C4-2B (cell line): ENCODE results near the gene SMKR1.

Source experiments
- H3K27ac ChIP-seq: fragments of 450-650 bp; 2 replicates; pipeline ENCODE4 v1.5.1; 2017
- ZFX ChIP-seq: fragments of 450-650 bp; IDR thresholded peaks from 2 replicates; pipeline ENCODE4 v1.6.1; 2017
- TF ChIP-seq, protein P1 (sequence below): fragments of 450-650 bp; conservative IDR thresholded peaks from 2 replicates; pipeline ENCODE4 v1.5.1; 2017; ENCODE audit warnings: mild to moderate bottlenecking

The SMKR1 gene

DNA sequence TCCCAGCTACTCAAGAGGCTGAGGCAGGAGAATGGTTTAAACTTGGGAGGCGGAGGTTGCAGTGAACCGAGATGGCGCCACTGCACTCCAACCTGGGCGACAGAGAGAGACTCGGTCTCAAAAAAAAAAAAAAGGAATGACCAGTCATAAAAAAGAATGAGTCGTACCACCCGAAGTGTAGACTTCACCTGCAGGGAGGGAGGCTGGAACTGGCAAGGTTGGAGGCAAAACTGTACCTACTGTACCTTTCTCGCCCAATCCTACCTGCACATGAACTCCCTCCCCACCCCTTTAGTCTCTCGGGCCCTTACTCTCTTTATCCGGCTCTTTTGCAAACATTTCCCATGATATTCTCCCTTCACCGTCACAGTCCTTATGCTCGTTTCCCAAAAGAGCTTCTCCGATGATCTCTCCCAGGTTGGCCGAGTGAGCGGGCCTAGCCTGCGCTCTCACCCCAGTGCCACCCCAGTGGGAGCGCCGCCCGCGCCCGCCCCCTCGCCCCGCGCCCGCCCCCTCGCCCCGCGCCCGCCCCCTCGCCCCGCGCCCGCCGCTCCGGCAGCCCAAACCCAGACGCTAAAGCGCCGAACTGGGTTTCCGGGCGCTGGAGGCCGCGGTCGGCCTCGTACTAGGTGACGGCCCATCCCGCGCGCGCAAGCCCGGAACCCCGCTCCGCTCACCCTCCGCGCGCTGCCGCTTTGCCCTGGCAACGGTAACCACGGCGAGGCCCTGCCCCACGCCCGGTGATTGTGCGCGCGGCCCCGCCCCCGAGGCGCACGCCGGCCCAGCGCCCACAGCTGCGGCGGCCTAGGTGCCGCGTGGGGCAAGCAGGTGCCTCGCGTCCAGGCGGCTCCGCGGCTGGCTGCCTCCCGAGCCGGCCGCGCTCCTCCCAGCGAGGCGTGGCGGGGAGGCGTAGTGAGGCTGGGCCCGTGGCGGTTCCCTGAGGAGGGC is at the start of gene SMKR1:
SMKR1 (plus strand) TSS at position 772 of the 948 bp plus-strand sequence. CDS start 294 bp downstream, outside the sequence.
- peak; percentile 97 for TF ChIP-seq ZFX
- TF ChIP-seq, protein P1, sequence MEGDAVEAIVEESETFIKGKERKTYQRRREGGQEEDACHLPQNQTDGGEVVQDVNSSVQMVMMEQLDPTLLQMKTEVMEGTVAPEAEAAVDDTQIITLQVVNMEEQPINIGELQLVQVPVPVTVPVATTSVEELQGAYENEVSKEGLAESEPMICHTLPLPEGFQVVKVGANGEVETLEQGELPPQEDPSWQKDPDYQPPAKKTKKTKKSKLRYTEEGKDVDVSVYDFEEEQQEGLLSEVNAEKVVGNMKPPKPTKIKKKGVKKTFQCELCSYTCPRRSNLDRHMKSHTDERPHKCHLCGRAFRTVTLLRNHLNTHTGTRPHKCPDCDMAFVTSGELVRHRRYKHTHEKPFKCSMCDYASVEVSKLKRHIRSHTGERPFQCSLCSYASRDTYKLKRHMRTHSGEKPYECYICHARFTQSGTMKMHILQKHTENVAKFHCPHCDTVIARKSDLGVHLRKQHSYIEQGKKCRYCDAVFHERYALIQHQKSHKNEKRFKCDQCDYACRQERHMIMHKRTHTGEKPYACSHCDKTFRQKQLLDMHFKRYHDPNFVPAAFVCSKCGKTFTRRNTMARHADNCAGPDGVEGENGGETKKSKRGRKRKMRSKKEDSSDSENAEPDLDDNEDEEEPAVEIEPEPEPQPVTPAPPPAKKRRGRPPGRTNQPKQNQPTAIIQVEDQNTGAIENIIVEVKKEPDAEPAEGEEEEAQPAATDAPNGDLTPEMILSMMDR: peak; percentile 10; the same call in 1 of the 2 replicates
- peak within 1 kb of the TSS; percentile 72 for H3K27ac ChIP-seq

DNA sequence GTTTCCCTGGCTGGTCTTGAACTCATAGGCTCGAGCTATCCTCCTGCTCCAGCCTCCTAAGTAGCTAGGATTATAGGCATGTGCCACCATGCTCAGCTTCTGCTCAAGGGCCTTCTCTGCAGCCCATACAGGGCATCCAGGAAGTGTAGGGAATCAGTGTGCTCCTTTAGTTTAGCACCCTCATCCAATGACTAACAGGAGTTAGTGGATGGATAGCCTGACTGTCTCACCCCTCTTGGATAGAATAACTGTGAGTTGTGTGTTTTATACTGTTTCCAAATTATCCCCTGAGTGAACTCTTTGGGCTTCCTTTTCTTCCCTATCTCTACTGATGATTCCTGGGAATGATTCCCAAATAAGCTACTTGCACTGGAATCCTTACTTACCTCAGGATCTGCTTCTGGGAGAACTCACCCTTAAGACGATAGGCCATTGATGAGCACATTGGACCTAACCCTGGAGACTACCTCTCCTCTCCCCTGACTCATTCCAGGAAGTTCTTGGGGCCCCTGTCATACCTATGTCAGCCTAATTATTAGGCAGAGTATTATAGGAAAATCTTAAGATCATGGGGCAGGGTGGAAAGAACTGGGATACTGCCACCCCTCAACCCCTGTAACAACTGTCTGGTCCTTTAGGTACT is 49.6 kb upstream of the SMKR1 start:
- no peak overlapping the region for H3K27ac ChIP-seq
- no peak for TF ChIP-seq ZFX
- TF ChIP-seq, protein P1: no peak

DNA sequence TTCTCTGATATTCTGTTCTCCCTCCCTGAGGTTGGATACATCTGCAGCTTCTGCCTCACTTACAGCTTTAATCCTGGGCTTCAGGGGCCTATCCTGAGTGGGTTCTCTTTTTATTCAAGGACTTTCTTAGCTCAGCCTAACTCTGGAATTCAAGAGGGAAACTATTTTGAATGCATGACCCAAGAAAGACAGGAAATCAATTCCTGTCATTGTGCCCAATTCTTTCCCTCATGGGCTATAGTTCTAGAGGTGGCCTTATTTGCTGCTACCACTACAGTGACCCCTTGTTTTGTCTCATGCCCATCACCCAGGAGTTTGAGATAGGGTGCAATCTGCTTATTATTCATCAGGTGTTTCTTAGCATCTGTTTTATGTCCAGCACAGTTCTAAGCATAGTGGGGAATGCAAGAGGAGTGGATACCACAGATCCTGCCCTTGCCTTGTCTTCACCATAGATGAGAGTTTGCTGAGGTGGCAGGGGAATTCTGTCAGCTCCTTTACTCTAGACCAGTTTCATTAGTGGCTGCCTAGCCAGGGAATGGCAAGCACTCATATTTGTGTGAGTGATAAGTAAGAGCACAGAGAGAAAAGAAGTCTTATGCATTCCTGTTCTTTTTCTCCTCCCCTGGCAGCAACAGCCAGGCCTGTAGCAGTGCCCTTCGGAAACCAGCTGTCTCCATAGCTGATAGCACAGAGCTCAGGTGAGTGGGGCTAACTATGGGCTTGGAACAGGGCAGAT is 48.7 kb upstream of the SMKR1 start:
- H3K27ac ChIP-seq: no peak overlapping the region
- TF ChIP-seq ZFX: no peak
- TF ChIP-seq, protein P1: no peak

DNA sequence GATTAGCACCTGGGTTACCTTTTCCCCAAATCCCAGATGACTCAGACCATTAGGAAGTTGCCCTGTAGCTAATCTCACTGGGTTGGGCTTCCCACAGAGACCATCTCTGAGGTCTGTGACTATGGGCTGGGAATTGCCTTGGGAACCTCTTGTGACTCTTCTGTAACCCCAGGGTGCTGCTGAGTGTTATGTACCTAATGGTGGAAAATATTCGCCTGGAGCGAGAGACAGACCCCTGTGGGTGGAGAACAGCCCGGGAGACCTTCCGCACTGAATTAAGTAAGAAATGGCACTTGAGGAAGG is 48.1 kb upstream of the SMKR1 start:
- no peak for TF ChIP-seq ZFX
- TF ChIP-seq, protein P1: no peak
- no peak overlapping the region for H3K27ac ChIP-seq

DNA sequence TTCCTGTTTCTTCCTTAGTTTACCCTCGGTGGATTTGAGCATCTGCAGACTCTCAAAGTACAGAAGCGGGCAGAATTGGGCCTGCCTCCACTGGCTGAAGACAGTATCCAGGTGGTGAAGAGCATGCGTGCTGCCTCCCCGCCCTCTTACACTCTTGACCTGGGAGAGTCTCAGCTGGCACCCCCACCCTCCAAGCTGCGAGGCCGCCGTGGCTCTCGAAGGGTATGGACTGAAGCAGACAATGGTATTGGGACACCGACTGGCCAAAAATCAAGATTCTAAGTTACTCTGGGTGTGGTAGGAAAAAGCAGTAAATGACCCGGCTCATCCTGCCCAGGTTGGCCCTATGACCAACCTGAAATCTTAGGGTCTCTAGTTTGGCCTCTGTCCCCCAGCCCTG is 45.9 kb upstream of the SMKR1 start:
- H3K27ac ChIP-seq: no peak overlapping the region
- TF ChIP-seq ZFX: no peak

DNA sequence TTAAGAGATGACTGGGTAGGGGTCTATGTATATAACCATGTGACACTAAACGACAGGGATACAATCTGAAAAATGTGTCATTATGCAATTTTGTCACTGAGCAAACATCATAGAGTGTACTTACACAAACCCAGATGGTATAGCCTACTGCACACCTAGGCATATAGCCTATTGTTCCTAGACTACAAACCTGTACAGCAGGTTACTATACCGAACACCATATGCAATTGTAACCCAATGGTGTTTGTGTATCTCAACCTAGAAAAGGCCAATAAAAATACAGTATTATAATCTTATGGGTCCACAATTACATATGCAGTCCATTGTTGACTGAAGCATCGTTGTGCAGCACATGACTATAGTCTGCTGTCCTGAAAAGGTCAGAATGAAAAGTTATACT is 45.2 kb upstream of the SMKR1 start:
- no peak for TF ChIP-seq ZFX
- TF ChIP-seq, protein P1: no peak
- H3K27ac ChIP-seq: no peak overlapping the region

DNA sequence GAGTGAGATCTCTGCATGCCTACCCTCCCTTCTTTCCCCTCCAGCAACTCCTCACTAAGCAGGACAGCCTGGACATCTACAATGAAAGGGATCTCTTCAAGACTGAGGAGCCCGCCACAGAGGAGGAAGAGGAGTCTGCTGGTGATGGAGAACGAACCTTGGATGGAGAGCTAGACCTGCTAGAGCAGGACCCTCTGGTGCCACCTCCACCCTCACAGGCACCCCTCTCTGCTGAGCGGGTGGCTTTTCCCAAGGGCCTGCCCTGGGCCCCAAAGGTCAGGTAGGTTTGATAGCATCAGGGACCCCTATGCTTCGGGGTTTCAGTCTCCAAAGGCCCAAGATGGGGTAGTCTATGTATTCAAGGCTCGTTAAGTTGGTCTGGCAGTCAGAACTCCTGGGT is 44.2 kb upstream of the SMKR1 start:
- H3K27ac ChIP-seq: no peak overlapping the region
- 0 out of 2 replicates have a peak, but pooled peaks have one; percentile 10 for TF ChIP-seq ZFX
- TF ChIP-seq, protein P1: no peak
